Prostate gland (tissue), 2 donors: Measurements from ENCODE around the gene CREB3L2.

Experiments
- POLR2AphosphoS5 ChIP-seq: sonication (generic); formaldehyde crosslinking; IDR thresholded peaks from one replicate; pipeline ENCODE4 v1.6.1; 2017; ENCODE audit warnings: antibody characterized with exemption
- TF ChIP-seq, protein P1 (sequence below), 4 experiments: fragments of 200-600 bp in 2 of 4; fragments of 450-650 bp in 2 of 4; sonication (generic) in 2 of 4; IDR thresholded peaks; 1 replicate in 3 of 4; 2 replicates in 1 of 4; pipeline ENCODE4 v1.5.1; 2016 to 2019; ENCODE audit warnings: antibody characterized with exemption in 4 of 4, mild to moderate bottlenecking in 2 of 4, moderate library complexity in 2 of 4

DNA sequence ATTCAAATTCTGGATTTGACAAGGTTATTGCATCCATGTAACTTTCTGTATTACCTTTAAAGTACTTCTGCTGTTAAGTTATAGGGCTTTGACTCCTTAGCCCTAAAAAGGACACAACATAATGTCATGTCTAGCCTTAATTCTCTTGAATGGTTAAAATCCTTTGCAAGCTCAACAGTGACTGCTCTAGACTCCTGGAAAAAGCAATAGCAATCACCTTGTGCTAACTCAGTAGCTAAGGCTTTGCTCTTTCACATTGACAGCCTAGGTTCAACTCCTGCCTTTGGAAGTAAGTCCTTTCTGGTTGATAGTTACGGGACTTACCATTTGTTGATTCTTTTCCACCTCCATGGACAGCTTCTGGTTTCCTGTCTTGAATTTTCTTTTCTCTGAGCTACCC is 16.1 kb upstream of the CREB3L2 start:
- no peak for TF ChIP-seq POLR2AphosphoS5
- TF ChIP-seq, protein P1, sequence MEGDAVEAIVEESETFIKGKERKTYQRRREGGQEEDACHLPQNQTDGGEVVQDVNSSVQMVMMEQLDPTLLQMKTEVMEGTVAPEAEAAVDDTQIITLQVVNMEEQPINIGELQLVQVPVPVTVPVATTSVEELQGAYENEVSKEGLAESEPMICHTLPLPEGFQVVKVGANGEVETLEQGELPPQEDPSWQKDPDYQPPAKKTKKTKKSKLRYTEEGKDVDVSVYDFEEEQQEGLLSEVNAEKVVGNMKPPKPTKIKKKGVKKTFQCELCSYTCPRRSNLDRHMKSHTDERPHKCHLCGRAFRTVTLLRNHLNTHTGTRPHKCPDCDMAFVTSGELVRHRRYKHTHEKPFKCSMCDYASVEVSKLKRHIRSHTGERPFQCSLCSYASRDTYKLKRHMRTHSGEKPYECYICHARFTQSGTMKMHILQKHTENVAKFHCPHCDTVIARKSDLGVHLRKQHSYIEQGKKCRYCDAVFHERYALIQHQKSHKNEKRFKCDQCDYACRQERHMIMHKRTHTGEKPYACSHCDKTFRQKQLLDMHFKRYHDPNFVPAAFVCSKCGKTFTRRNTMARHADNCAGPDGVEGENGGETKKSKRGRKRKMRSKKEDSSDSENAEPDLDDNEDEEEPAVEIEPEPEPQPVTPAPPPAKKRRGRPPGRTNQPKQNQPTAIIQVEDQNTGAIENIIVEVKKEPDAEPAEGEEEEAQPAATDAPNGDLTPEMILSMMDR (IDR thresholded peaks at IDR 0.05) = no peak
